H9 (cell line): Measurements from ENCODE around the gene OR52B6. TPM values are rescaled to one million over a fixed set of nuclear protein-coding genes. Genes with fewer than 3 reads are reported as not detected.

Experiments
- DNase-seq: peaks from one replicate; pipeline ENCODE4 v3.0.0-alpha.2; 2017
- H2AFZ ChIP-seq: one replicate; pipeline ENCODE4 v1.6.1; 2013; ENCODE audit warnings: mild to moderate bottlenecking, low read length, control low read depth, moderate library complexity
- H2AK5ac ChIP-seq: 2 replicates; pipeline ENCODE4 v1.6.1; 2013; ENCODE audit warnings: low read length, control low read depth, mixed read lengths; ENCODE audit not compliant: insufficient read length
- H2BK120ac ChIP-seq: one replicate; pipeline ENCODE4 v1.6.1; 2013; ENCODE audit warnings: low read depth, mild to moderate bottlenecking, low read length, control low read depth, inconsistent platforms; ENCODE audit not compliant: poor library complexity, severe bottlenecking
- H2BK12ac ChIP-seq: 2 replicates; pipeline ENCODE4 v1.6.1; 2013; ENCODE audit warnings: low read length, control low read depth, mixed read lengths, low read depth; ENCODE audit not compliant: insufficient read length
- H2BK15ac ChIP-seq: 2 replicates; pipeline ENCODE4 v1.6.1; 2013; ENCODE audit warnings: low read depth, low read length, control low read depth
- H2BK20ac ChIP-seq: one replicate; pipeline ENCODE4 v1.6.1; 2013; ENCODE audit warnings: low read depth, mild to moderate bottlenecking, low read length, control low read depth, inconsistent platforms; ENCODE audit not compliant: poor library complexity, severe bottlenecking
- H2BK5ac ChIP-seq: 2 replicates; pipeline ENCODE4 v1.6.1; 2013; ENCODE audit warnings: low read length, control low read depth, mixed read lengths; ENCODE audit not compliant: insufficient read length
- H3K14ac ChIP-seq: 2 replicates; pipeline ENCODE4 v1.6.1; 2013; ENCODE audit warnings: low read length, control low read depth; ENCODE audit not compliant: insufficient read depth
- H3K18ac ChIP-seq: 2 replicates; pipeline ENCODE4 v1.6.1; 2013; ENCODE audit warnings: low read depth, mild to moderate bottlenecking, mixed read lengths, low read length, control low read depth; ENCODE audit not compliant: insufficient read length
- H3K23ac ChIP-seq: 2 replicates; pipeline ENCODE4 v1.6.1; 2013; ENCODE audit warnings: low read length, control low read depth, mixed read lengths, low read depth; ENCODE audit not compliant: insufficient read length
- H3K23me2 ChIP-seq: 2 replicates; pipeline ENCODE4 v1.6.1; 2013; ENCODE audit warnings: low read depth, mild to moderate bottlenecking, mixed read lengths, low read length, control low read depth; ENCODE audit not compliant: insufficient read length, poor library complexity, severe bottlenecking
- H3K27ac ChIP-seq: 2 replicates; pipeline ENCODE4 v1.5.1; 2013; ENCODE audit warnings: low read length, control low read depth, mixed read lengths, low read depth; ENCODE audit not compliant: insufficient read length
- H3K27me3 ChIP-seq: 2 replicates; pipeline ENCODE4 v1.6.1; 2013; ENCODE audit warnings: low read length, control low read depth, inconsistent platforms; ENCODE audit not compliant: insufficient read depth
- H3K4ac ChIP-seq: 2 replicates; pipeline ENCODE4 v1.6.1; 2013; ENCODE audit warnings: low read depth, mild to moderate bottlenecking, control low read depth, inconsistent platforms, low read length, moderate library complexity
- H3K4me1 ChIP-seq: 2 replicates; pipeline ENCODE4 v1.6.1; 2013; ENCODE audit warnings: low read length, control low read depth, inconsistent platforms; ENCODE audit not compliant: insufficient read depth
- H3K4me2 ChIP-seq: 2 replicates; pipeline ENCODE4 v1.6.1; 2013; ENCODE audit warnings: low read length, control low read depth, mixed read lengths; ENCODE audit not compliant: insufficient read length, insufficient read depth
- H3K56ac ChIP-seq: 2 replicates; pipeline ENCODE4 v1.6.1; 2013; ENCODE audit warnings: low read depth, mild to moderate bottlenecking, mixed read lengths, low read length, control low read depth; ENCODE audit not compliant: insufficient read length
- H3K79me1 ChIP-seq: 2 replicates; pipeline ENCODE4 v1.6.1; 2013; ENCODE audit warnings: low read depth, mild to moderate bottlenecking, moderate library complexity, low read length, control low read depth, inconsistent platforms; ENCODE audit not compliant: insufficient read depth, poor library complexity, severe bottlenecking
- H3K79me2 ChIP-seq: 2 replicates; pipeline ENCODE4 v1.6.1; 2013; ENCODE audit warnings: low read length, control low read depth, inconsistent platforms; ENCODE audit not compliant: insufficient read depth
- H3K9ac ChIP-seq: 2 replicates; pipeline ENCODE4 v1.6.1; 2013; ENCODE audit warnings: low read length, control low read depth, mixed read lengths; ENCODE audit not compliant: insufficient read length; ENCODE audit errors: extremely low read depth
- H3K9me3 ChIP-seq: one replicate; pipeline ENCODE4 v1.6.1; 2013; ENCODE audit warnings: low read depth, low read length, inconsistent platforms; ENCODE audit not compliant: control insufficient read depth
- H3T11ph ChIP-seq: one replicate; pipeline ENCODE4 v1.6.1; 2013; ENCODE audit warnings: mild to moderate bottlenecking, low read length, control low read depth, inconsistent platforms
- H4K20me1 ChIP-seq: one replicate; pipeline ENCODE4 v1.6.1; 2013; ENCODE audit not compliant: control insufficient read depth, insufficient read length, insufficient read depth
- H4K5ac ChIP-seq: 2 replicates; pipeline ENCODE4 v1.6.1; 2013; ENCODE audit warnings: low read depth, mild to moderate bottlenecking, mixed read lengths, low read length, control low read depth; ENCODE audit not compliant: insufficient read length
- H4K8ac ChIP-seq: replicated peaks from 2 replicates; pipeline ENCODE4 v1.6.1; 2013; ENCODE audit warnings: low read length, control low read depth, mixed read lengths, low read depth; ENCODE audit not compliant: insufficient read length
- H4K91ac ChIP-seq: 2 replicates; pipeline ENCODE4 v1.6.1; 2013; ENCODE audit warnings: low read depth, mild to moderate bottlenecking, moderate library complexity, mixed read lengths, low read length, control low read depth; ENCODE audit not compliant: insufficient read length
- H3K27ac Mint-ChIP-seq, 3 experiments: 2 replicates in 2 of 3; 3 replicates in 1 of 3; pipeline ENCODE4 v1.8.0; 2020 to 2021; ENCODE audit warnings: mixed read lengths in 3 of 3, mild to moderate bottlenecking in 1 of 3, moderate library complexity in 1 of 3
- H3K27me3 Mint-ChIP-seq: 2 replicates; pipeline ENCODE4 v1.8.0; 2021; ENCODE audit warnings: low read depth, mild to moderate bottlenecking, moderate library complexity, mixed read lengths
- H3K36me3 Mint-ChIP-seq, 3 experiments: 2 replicates in 2 of 3; 3 replicates in 1 of 3; pipeline ENCODE4 v1.8.0; 2020 to 2021; ENCODE audit warnings: low read depth in 3 of 3, mixed read lengths in 3 of 3; ENCODE audit not compliant: insufficient read depth in 1 of 3
- H3K4me1 Mint-ChIP-seq, 2 experiments: 2 replicates each; pipeline ENCODE4 v1.8.0; 2020; ENCODE audit warnings: mixed read lengths in 2 of 2
- H3K4me3 Mint-ChIP-seq, 2 experiments: 2 replicates in 1 of 2; 3 replicates in 1 of 2; pipeline ENCODE4 v1.8.0; 2020 to 2021; ENCODE audit warnings: mild to moderate bottlenecking in 2 of 2, mixed read lengths in 2 of 2, moderate library complexity in 1 of 2
- H3K9me3 Mint-ChIP-seq, 2 experiments: 2 replicates in 1 of 2; 3 replicates in 1 of 2; pipeline ENCODE4 v1.8.0; 2020; ENCODE audit warnings: mild to moderate bottlenecking in 2 of 2, mixed read lengths in 2 of 2, moderate library complexity in 1 of 2
- whole genome bisulfite sequencing: extraction: QIAGEN DNeasy Blood & Tissue Kit; methylation state at CpG from one replicate; pipeline ENCODE4 v1.1.7; 2013; ENCODE audit warnings: missing lambda C conversion rate, low lambda C conversion rate, mixed read lengths; ENCODE audit not compliant: insufficient read length; ENCODE audit errors: extremely low coverage; 5-methylcytosine and 5-hydroxymethylcytosine counted together
- total RNA-seq: library from RNA; stranded (reverse); gene quantifications from 2 replicates; pipeline ENCODE4 v1.2.1, GENCODE V29; 2021
- TF ChIP-seq, protein P1 (sequence below): fragments of 200-600 bp; sonication (generic); conservative IDR thresholded peaks from 3 replicates; pipeline ENCODE4 v1.8.0; 2021; ENCODE audit warnings: antibody characterized with exemption, mild to moderate bottlenecking

OR52B6 gene
- total RNA-seq, 1 experiment from 2014 or later: not detected

- no peak overlapping the region for H3K4me3 Mint-ChIP-seq
- Histone ChIP-seq H4K20me1 (no peaks in the 10 kb centered on the region), H2BK5ac (no peak overlapping the region)
Observed at GRCh38 chr11:5625281-5625680, 44.6 kb downstream of the OR52B6 start.

More at GRCh38 chr11:5625281-5625680, 44.6 kb downstream of the OR52B6 start:
- H2BK120ac ChIP-seq: no peak overlapping the region
- no peaks in the 10 kb centered on the region; the same call in 1 of the 2 replicates for H3K27me3 ChIP-seq
- H3K79me2 ChIP-seq: no peaks in the 10 kb centered on the region; the same call in 1 of the 2 replicates
- no peak overlapping the region for H3K18ac ChIP-seq
- WGBS: no CpG with 5 or more reads among the region's 4 CpGs
- H3K4me1 Mint-ChIP-seq: peaks cover 28 to 33% of the 10 kb centered on the region in 2 experiments
- H2BK20ac ChIP-seq: no peak overlapping the region
- no peak overlapping the region for H3K4ac ChIP-seq
- H3T11ph ChIP-seq: no peak overlapping the region
- H3K9ac ChIP-seq: no peak overlapping the region
- H3K14ac ChIP-seq: no peak overlapping the region
- H2BK15ac ChIP-seq: no peak overlapping the region
- H4K8ac ChIP-seq: no peak overlapping the region
- no peaks in the 10 kb centered on the region; a peak in 1 of 5 replicates for H3K9me3 Mint-ChIP-seq
- DNase-seq: no peak
- peaks cover 20% of the 10 kb centered on the region; the same call in 1 of the 2 replicates for H3K4me1 ChIP-seq
- TF ChIP-seq, protein P1, sequence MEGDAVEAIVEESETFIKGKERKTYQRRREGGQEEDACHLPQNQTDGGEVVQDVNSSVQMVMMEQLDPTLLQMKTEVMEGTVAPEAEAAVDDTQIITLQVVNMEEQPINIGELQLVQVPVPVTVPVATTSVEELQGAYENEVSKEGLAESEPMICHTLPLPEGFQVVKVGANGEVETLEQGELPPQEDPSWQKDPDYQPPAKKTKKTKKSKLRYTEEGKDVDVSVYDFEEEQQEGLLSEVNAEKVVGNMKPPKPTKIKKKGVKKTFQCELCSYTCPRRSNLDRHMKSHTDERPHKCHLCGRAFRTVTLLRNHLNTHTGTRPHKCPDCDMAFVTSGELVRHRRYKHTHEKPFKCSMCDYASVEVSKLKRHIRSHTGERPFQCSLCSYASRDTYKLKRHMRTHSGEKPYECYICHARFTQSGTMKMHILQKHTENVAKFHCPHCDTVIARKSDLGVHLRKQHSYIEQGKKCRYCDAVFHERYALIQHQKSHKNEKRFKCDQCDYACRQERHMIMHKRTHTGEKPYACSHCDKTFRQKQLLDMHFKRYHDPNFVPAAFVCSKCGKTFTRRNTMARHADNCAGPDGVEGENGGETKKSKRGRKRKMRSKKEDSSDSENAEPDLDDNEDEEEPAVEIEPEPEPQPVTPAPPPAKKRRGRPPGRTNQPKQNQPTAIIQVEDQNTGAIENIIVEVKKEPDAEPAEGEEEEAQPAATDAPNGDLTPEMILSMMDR: no peak
- H4K5ac ChIP-seq: no peak overlapping the region
- H2AK5ac ChIP-seq: no peak overlapping the region
- H3K36me3 Mint-ChIP-seq: no peaks in the 10 kb centered on the region
- H2AFZ ChIP-seq: no peak overlapping the region
- H3K56ac ChIP-seq: no peak overlapping the region
- peak overlapping the region; percentile 44 for H3K4me2 ChIP-seq
- no peaks in the 10 kb centered on the region for H3K79me1 ChIP-seq
- no peak overlapping the region for H3K23ac ChIP-seq
- no peaks in the 10 kb centered on the region for H3K23me2 ChIP-seq
- H3K27ac ChIP-seq: no peak overlapping the region
- H3K27ac Mint-ChIP-seq: no peak overlapping the region
- no peak overlapping the region for H4K91ac ChIP-seq
- H2BK12ac ChIP-seq: no peak overlapping the region
- H3K27me3 Mint-ChIP-seq: 0 out of 2 replicates have a peak, but pooled peaks cover 2% of the 10 kb centered on the region
- H3K9me3 ChIP-seq: no peaks in the 10 kb centered on the region
